ENCODE data around the gene AGAP3.

AGAP3 gene

DNA sequence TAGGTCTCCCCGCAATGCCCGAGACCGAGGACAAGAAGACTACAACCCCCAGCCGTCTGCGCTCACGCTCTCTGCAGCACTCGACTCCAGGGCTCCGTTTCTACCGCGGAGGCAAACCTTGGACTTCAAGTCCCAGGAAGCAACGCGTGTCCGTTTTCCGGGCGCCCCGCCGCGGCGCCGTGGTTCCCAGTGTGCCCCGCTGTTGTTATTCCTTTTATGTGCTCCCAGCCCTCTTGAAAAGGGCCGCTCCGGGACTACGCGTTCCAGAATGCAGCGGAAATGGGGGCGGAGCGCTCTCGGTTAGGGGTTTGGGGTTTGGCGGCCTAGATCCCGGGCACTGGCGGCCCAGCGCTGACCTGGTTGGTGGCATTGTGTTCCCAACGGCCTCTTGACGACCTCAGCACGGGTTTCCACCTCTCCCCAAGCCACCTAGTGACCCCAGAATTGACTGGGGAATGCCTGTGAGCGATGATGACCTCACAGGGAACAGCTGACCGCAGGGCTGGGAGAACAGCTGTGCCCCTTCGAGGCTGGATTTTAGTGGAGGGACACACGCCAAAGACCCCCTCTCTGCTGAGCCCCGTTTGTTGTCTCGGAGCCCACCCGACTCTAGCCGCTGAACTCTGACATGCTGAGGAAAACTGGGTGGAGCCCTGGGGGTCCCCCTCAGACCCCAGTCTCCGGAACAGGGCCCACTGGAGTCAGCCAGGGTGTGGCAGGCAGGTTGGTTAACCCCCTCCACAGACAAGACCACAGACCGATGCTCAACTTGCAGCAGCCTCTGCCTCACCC, 28.1 kb upstream of the AGAP3 start:
- peak; percentile 100 for DNase-seq (ENCODE audit: low spot score)

GRCh38 chr7:151058781-151059366, 27.4 kb upstream of the AGAP3 start:
- no peak for DNase-seq (ENCODE audit: low spot score)

DNA sequence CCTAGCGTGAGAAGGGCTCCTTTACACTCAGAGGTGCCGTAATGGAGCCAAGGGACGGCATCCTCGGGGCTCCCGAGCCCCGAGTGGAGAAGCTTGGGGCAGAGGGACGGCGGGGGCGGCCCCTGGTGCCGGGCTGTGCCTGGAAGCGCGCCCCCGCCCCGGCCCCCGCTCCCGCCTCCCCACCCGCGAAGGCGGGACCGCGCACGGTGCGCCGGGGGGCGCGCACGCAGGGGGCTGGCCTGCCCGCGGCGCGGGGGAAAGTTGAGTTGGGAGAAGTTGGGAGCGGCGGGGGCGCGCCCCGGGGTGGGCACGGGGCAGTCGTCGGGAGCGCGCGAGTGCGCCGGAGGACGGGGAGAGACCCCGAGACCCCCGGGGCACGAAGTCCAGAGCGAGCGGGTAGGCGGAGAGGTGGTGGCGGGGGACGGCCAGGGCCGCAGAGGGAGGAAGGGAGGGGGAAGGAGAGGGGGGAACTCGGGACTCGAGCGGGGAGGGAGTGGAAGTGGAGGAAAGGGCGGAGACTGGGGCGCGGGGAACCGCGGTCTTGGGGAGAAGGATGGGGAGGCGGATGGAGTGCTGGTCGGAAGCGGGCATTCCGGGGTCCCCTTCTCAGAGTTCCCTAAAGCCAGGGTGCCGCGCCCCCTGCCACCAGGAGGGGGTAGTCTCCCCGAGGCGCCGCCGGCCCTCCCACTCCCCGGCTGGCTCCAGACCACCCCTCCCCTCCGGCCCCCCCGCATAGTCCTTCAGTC, 26.7 kb upstream of the AGAP3 start, which contains the start of gene SLC4A2:
SLC4A2 (plus strand) TSS at position 223 of the 746 bp plus-strand sequence. CDS start 2,399 bp downstream, outside the sequence.
- DNase-seq (ENCODE audit: low spot score), result peak; percentile 97

- no peak for DNase-seq (ENCODE audit: low spot score)
Observed at GRCh38 chr7:151060113-151060415, 26.2 kb upstream of the AGAP3 start.

- DNase-seq (ENCODE audit: low spot score), result no peak
Observed at GRCh38 chr7:151060416-151061212, 25.7 kb upstream of the AGAP3 start.

DNA sequence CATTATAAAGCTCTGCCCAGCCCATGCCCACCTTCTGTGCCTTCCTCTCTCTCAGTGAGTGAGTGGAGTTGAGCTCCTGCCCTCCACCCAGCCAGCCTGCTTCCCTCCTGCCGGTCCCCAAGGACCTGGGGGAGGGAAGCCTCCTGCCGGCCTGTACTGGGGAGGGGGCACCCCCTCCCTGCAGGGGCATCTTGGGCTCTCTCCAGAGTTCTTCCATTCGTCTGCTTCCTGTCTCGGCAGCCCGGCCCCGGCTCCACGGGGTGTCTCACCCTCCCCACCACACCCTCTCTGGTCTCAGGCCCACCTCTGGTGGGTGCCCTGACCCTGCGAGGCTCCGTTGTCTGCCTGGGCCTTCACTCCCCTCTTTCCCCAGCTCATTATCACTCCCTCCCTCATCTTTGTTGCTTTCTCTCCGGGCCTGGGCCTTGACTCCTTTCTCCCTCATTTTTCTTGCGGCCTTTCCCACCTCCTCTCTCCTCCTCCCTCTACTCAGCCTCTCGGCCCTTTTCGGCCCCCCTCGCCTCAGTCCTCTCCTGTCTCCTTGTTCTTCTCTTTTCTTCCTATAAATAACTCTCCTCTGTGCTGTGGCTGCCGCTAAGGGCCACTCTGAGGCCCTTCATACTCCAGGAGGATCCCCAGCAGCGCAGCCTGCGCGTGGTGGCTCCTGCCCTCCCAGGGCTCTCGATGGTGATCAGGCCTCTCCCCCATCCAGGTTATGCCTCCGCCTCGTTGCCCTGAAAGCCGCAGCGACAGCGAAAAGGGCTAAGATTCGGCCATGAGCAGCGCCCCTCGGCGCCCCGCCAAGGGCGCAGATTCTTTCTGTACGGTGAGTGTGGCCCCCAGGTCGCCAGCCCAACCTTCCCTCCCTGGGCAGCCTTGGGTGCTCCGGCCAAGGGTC, 24.8 kb upstream of the AGAP3 start:
- no peak for DNase-seq (ENCODE audit: low spot score)

GRCh38 chr7:151062111-151062398, 24.2 kb upstream of the AGAP3 start:
- DNase-seq (ENCODE audit: low spot score), result no peak

GRCh38 chr7:151062399-151063211, 23.7 kb upstream of the AGAP3 start:
- DNase-seq (ENCODE audit: low spot score), result peak; percentile 99

DNA sequence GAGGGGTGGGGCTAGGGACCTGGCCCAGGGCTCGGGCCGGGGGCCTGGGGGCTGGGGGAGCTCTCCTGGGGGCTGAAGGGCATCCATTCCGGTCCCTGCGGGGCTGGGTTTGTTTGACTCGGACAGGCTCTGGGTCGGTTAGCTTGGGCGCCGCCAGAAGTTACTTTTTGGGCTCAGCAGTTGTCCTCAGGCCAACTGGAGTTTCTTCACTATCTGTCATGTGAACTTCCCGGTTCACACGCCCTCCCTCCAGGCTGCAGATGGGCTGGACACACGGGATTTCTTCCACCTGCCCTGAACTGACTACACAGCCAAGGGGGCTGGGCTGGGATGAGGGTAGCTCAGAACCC, 23.1 kb upstream of the AGAP3 start:
- DNase-seq (ENCODE audit: low spot score), result peak; percentile 71

DNA sequence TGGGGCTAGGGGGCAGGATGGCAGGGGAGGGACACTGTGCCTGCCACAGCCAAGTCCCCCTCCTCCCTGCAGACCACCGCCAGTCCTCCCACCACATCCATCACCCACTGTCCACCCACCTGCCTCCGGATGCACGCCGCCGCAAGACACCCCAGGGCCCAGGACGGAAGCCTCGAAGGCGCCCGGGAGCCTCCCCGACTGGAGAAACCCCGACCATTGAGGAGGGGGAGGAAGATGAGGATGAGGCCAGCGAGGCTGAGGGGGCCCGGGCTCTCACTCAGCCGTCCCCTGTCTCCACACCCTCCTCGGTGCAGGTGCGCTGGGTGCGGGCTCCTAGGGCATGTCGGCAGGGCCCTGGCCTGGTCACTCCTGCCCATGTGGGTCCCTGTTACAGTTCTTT, 21.8 kb upstream of the AGAP3 start:
- no peak for DNase-seq (ENCODE audit: low spot score)

- DNase-seq (ENCODE audit: low spot score), result no peak
Observed at GRCh38 chr7:151064993-151065392, 21.3 kb upstream of the AGAP3 start.

DNA sequence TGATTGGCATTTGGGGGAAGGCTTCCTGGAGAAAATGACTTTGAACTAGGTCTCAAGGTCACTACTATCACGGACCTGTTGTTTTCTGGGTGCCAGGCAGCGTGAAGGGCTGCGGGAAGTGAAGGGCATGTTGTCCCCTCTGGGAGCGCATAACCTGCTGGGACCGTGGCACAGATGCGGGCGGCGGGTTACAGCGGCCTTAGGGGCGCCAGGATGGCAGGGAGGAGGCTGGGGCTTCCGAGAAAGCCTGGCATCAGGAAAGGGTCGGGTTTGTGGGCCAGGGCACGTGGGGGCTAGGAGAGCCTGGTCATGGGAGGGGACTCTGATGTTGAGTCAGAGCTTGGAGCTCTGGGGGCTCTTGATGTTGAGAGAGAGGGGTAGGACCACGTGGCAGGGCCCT, 20.8 kb upstream of the AGAP3 start:
- no peak for DNase-seq (ENCODE audit: low spot score)

DNA sequence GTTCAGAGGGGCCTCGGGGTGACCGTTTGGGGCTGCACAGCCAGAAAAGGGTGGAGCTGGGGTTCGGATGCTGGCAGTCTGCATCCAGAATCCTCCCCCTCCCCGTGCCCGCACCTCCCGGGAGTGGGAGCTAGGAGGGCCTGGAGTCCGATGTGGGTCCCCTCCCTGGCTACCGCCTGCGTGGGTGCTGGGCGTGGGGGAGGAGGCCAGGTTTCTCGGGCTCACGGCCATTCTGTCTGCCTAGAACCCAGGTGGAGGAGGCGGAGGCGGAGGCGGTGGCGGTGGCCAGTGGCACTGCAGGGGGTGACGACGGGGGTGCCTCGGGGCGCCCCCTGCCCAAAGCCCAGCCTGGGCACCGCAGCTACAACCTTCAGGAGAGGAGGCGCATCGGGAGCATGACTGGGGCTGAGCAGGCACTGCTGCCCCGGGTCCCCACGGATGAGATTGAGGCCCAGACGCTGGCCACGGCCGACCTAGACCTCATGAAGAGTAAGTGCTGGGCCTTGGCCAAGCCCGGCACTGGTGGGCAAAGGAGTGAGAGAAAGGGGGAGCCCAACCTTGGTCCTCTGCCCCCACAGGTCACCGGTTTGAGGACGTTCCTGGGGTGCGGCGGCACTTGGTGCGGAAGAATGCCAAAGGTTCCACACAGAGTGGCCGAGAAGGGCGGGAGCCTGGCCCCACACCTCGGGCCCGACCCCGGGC, 19.9 kb upstream of the AGAP3 start:
- no peak for DNase-seq (ENCODE audit: low spot score)

DNA sequence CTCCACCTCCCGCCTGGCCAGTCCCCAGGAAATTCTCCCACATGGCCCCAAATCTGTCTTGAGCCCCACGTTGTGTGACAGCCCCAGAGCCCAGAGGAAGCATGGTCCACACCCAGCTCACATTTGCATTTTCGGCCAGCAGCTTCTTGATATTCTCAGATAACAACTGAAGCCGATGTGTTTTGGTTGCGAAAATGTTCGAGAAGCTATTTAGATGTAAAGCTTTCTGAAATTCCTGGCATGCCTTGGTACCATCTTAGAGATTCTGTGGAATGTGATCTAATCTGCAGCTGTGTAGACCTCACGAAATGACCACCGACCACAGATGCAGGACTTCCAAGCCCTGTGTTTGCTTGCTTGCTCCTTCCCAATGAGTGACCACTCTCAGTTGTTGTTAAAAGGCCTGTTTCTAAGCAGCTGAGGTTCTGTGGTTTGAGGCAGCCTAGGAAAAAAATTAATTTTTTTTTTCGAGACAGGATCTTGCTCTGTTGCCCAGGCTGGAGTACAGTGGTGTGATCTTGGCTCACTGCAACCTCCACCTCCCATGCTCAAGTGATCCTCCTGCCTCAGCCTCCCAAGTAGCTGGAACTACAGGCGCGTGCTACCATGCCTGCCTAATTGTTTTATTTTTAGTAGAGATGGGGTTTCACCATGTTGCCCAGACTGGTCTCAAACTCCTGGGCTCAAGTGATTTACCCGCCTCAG, 18.1 kb upstream of the AGAP3 start:
- DNase-seq (ENCODE audit: low spot score), result no peak

DNA sequence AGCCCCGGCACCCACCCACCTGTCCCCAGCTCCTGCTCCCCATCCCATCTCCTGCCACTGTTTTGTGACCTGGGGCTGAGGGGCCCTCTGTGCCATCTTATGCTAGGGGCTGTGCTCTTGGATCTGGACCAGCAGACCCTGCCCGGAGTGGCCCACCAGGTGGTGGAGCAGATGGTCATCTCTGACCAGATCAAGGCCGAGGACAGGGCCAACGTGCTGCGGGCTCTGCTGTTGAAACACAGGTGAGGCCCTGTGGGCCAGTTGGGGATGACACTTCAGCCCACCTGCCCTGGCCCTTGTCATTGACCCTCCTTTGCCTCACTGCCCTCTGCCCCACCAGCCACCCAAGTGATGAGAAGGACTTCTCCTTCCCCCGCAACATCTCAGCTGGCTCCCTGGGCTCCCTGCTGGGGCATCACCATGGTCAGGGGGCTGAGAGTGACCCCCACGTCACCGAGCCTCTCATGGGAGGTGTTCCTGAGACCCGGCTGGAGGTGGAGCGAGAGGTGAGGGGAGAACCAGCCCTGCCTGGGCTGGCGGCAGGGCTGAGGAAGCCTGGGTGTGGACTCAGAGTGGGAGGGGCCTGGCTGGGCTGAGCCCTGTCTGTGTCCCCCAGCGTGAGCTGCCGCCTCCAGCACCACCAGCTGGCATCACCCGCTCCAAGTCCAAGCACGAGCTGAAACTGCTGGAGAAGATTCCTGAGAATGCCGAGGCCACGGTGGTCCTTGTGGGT, 16.3 kb upstream of the AGAP3 start:
- DNase-seq (ENCODE audit: low spot score), result no peak

DNA sequence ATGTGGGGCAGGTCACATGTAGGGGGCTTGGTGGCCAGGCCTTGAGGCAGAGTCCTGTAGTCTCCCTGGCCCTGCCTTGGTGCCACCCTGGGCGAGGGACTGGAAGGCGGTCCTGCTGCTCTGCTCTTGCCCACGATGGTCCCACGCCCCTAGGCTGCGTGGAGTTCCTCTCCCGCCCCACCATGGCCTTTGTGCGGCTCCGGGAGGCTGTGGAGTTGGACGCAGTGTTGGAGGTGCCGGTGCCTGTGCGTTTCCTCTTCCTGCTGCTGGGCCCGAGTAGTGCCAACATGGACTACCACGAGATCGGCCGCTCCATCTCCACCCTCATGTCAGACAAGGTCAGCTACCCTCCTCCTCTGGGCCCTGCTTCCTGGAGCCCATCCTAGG, 15.7 kb upstream of the AGAP3 start:
- no peak for DNase-seq (ENCODE audit: low spot score)

DNA sequence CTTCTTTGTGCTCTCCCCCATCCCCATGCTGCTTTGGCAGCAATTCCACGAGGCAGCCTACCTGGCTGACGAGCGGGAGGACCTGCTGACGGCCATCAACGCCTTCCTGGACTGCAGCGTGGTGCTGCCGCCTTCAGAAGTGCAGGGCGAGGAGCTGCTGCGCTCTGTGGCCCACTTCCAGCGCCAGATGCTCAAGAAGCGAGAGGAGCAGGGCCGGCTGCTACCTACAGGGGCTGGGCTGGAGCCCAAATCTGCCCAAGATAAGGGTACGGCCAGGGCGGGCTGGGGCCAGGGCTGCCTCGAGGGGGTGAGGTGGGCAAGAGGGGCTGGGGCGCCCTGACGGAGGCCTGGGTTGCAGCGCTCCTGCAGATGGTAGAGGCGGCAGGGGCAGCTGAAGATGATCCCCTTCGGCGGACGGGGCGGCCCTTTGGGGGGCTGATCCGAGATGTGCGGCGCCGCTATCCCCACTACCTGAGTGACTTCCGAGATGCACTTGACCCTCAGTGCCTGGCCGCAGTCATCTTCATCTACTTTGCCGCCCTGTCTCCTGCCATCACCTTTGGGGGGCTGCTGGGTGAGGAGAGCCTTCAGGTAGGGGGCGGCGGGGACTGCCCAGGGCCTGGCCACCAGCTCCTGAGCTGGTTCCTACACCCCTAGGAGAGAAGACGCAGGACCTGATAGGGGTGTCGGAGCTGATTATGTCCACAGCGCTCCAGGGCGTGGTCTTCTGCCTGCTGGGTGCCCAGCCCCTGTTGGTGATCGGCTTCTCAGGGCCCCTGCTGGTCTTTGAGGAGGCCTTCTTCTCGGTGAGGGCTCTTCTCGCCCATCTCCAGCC, 15.0 kb upstream of the AGAP3 start:
- no peak for DNase-seq (ENCODE audit: low spot score)

DNA sequence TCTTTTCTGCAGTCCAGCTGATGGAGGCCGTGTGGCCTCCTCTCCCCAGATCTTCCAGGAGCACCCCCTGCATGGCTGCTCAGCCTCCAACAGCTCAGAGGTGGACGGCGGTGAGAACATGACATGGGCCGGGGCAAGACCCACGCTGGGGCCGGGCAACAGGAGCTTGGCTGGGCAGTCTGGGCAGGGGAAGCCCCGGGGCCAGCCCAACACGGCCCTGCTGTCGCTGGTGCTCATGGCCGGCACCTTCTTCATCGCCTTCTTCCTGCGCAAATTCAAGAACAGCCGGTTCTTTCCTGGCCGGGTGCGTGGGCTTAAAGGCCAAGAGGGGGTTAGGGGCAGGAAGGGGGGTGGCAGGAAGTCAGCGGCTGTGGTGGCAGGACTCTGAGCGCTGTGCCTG, 12.3 kb upstream of the AGAP3 start:
- DNase-seq (ENCODE audit: low spot score), result no peak

All from HuH-7.5 (cell line).